Measurements from ENCODE around the gene FAM209B.

- TF ChIP-seq POLR2A (IDR thresholded peaks at IDR 0.05), result no peak
- TF ChIP-seq CTCF (IDR thresholded peaks at IDR 0.05), result no peak
Observed at GRCh38 chr20:56503916-56504315, 29.1 kb upstream of the FAM209B start.
